Activated CD4-positive, alpha-beta memory T cell treated with anti-CD3 and anti-CD28 coated beads for 36 hours (primary cell): Measurements from ENCODE around the gene SUN5. TPM values are rescaled to one million over a fixed set of nuclear protein-coding genes. Genes with fewer than 3 reads are reported as not detected.

Experiments used
- CTCF ChIA-PET: fragments of 350-600 bp; sonication (Branson Sonifier 250); formaldehyde crosslinking; loops from one replicate; lab custom pipeline; 2021; ENCODE audit warnings: antibody characterized with exemption, inconsistent platforms; lab: Charles Lee
- POLR2A ChIA-PET: fragments of 350-600 bp; sonication (Branson Sonifier 250); formaldehyde crosslinking; loops from one replicate; lab custom pipeline; 2021; ENCODE audit warnings: antibody characterized with exemption; lab: Charles Lee
- DNase-seq: peaks from one replicate; pipeline ENCODE4 v3.0.0-alpha.2; 2020
- H3K27ac Mint-ChIP-seq: one replicate; pipeline ENCODE4 v1.8.0; 2021; ENCODE audit warnings: mixed read lengths
- H3K27me3 Mint-ChIP-seq: one replicate; pipeline ENCODE4 v1.8.0; 2021; ENCODE audit warnings: mixed read lengths
- H3K36me3 Mint-ChIP-seq: one replicate; pipeline ENCODE4 v1.8.0; 2021; ENCODE audit warnings: mixed read lengths
- H3K4me1 Mint-ChIP-seq: one replicate; pipeline ENCODE4 v1.8.0; 2021; ENCODE audit warnings: low read depth, mixed read lengths
- H3K4me3 Mint-ChIP-seq: one replicate; pipeline ENCODE4 v1.8.0; 2021; ENCODE audit warnings: mild to moderate bottlenecking, mixed read lengths
- H3K9me3 Mint-ChIP-seq: one replicate; pipeline ENCODE4 v1.8.0; 2021; ENCODE audit warnings: mixed read lengths
- intact Hi-C: fragments of 100-400 bp; cut with micrococcal nuclease; formaldehyde crosslinking; loops from one replicate; pipeline ENCODE4 v1.15.1; 2023
- total RNA-seq, 2 experiments: library from RNA; stranded (reverse); gene quantifications; one replicate each; pipeline ENCODE4 v1.2.3, GENCODE V29; 2021

Gene SUN5
- total RNA-seq, 2 experiments from 2014 or later, result not detected

DNA sequence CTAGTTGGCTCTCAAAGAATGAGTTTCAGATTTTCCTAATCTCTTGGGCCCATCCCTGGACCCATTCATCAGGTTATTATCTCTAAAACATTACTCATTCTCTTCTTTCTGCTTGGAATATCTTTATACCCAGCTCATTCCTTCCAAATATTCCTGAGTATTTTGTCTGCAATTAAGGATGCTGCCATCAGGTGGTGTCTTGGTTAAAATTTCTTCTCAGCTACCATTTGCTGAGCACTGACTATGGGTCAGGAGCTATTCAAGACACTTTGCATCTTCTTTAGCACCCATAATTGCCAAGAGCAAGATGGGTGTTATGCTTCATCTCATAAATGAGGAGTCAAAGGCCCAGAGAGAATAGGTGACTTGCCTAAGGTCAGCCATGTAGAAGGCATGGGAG is 8.4 kb downstream of the SUN5 start:
- Mint-ChIP-seq H3K4me1 (peaks cover 14% of the 10 kb centered on the region), H3K9me3 (peaks cover 15% of the 10 kb centered on the region), H3K27ac (no peak overlapping the region), H3K4me3 (no peak overlapping the region), H3K27me3 (no peaks in the 10 kb centered on the region), H3K36me3 (peaks cover 5% of the 10 kb centered on the region)
- intact Hi-C loops, result loop anchor here (2.0 kb wide), 1 partner anchor 23 kb away; no protein-coding TSS in a partner anchor
- POLR2A ChIA-PET, result no interaction called here
- no peak for DNase-seq
- CTCF ChIA-PET, result interaction anchor here (1.0 to 3.0 kb wide), 2 partner anchors 9 to 18 kb away, joined by 3 to 11 read pairs; partner anchors contain the start of gene SUN5

DNA sequence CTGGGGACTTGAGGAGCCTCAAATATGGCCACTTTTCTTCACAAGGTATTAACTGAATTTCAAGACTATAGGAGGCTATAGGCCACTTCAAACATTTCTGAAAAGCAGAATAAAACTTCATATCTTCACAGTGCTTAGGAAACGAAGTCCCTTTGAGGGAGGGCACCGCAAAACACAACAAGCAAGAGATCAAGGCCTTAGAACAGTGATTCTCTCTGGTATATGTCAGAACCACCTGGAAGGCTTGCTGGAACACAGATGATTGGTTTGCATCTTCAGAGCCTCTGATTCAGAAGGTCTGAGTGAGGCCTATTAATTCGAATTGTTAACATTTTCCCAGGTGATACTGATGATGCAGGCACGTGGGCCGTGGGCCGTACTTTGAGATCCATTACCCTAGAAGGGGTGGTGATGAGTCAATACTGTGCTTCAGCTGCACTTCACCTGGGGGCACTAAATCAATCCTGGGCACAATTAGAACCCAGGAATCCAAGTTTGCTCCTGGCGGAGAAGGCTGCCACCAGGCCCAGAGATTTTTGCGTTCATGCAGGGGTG is 10.7 kb downstream of the SUN5 start:
- H3K27ac Mint-ChIP-seq, result no peak overlapping the region
- intact Hi-C loops, result loop anchor here (2.0 kb wide), 1 partner anchor 21 kb away; no protein-coding TSS in a partner anchor
- DNase-seq, result no peak
- H3K9me3 Mint-ChIP-seq, result peaks cover 15% of the 10 kb centered on the region
- peaks cover 5% of the 10 kb centered on the region for H3K36me3 Mint-ChIP-seq
- no peak overlapping the region for H3K4me3 Mint-ChIP-seq
- ChIA-PET CTCF (interaction anchor here (1.0 to 3.0 kb wide), 2 partner anchors 11 to 87 kb away, joined by 3 to 11 read pairs; partner anchors contain the start of gene SUN5), POLR2A (no interaction called here)
- H3K27me3 Mint-ChIP-seq, result no peaks in the 10 kb centered on the region
- H3K4me1 Mint-ChIP-seq, result peaks cover 13% of the 10 kb centered on the region

DNA sequence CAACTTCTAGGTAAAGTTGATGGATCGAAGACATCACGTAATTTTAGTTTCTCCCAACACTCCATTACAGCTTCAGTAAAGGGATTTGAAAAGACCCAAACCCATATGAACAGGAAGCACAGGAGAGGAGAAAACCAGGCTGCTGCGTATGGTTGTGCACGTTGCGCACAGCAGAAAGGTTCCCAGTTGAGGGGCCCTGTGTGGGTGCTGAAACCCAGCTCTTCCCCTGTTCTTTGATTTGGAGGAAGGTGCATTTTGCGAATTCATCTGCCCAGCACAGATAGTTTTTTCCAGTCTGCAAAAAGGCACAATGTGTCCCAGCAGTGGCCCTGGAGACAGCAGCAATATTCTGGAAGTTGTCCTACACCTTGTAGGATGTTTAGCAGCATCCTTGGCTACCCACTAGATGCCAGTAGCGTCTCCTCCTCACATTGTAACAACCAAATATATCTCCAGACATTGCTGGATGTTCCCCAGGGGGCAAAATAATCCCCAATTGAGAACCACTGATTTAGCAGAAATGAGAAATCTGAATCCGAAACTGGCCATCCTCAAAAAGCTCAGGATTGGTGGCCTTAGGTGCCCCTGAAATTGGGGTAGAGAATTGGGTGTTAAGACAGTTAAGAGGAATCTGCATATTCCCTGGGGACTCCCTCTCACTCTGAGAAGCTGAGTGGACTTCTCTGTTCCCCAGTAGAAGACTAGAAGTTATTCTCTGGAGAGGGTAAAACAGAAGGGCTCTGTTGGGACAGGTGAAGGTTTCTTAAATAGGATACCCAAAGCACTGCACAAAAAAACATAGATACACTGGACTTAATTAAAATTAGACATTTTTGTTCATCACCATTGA is 12.2 kb downstream of the SUN5 start:
- DNase-seq, result no peak
- no peak overlapping the region for H3K27ac Mint-ChIP-seq
- peaks cover 6% of the 10 kb centered on the region for H3K4me1 Mint-ChIP-seq
- ChIA-PET POLR2A (no interaction called here), CTCF (no interaction called here)
- H3K27me3 Mint-ChIP-seq, result no peaks in the 10 kb centered on the region
- H3K4me3 Mint-ChIP-seq, result no peak overlapping the region
- peaks cover 5% of the 10 kb centered on the region for H3K36me3 Mint-ChIP-seq
- intact Hi-C loops, result no loop called here
- peaks cover 15% of the 10 kb centered on the region for H3K9me3 Mint-ChIP-seq

DNA sequence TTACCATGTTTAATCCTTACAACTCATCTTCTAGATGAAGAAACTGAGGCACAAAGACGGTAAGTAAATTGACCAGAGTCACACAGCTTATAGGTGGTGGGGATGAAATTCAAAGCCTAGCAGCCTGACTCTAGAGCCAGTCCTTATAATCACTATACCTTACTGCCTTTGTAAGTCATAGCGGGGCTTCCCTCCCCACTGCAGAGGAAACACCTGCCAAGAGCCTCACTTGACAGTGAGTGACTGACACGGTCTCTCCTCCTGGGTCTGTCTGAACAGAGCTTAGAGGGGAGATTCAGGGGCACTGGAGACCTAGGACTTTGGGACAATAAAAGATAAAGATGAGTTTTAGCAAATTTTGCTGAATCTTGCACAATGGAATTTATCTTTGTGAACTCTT is 12.8 kb downstream of the SUN5 start:
- POLR2A ChIA-PET, result no interaction called here
- DNase-seq, result no peak
- peaks cover 5% of the 10 kb centered on the region for H3K36me3 Mint-ChIP-seq
- H3K4me1 Mint-ChIP-seq, result peaks cover 6% of the 10 kb centered on the region
- peaks cover 15% of the 10 kb centered on the region for H3K9me3 Mint-ChIP-seq
- CTCF ChIA-PET, result interaction anchor here (1.0 kb wide), 1 partner anchor 42 kb away, joined by 3 read pairs; no protein-coding TSS in a partner anchor
- intact Hi-C loops, result no loop called here
- H3K27me3 Mint-ChIP-seq, result no peaks in the 10 kb centered on the region
- no peak overlapping the region for H3K27ac Mint-ChIP-seq
- no peak overlapping the region for H3K4me3 Mint-ChIP-seq

DNA sequence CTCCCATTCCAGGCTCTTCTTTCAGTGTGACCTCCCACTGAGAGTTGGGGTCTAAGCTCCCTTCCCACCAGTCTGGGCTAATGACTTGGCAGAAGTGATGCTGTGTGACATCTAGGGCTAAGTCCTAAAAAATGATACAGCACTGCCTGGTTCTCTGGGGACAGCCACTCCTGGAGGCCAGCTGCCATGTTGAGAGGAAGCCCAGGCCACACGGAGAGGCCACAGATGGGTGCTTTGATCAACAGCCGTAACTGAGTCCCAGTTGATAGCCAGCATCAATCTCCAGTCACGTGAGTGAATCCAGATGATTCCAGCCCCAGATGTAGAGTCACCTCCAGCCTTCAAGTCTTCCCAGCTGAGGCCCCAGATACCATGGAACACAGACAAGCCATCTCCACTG is 13.8 kb downstream of the SUN5 start:
- H3K4me3 Mint-ChIP-seq, result no peak overlapping the region
- ChIA-PET CTCF (interaction anchor here (1.0 kb wide), 1 partner anchor 41 kb away, joined by 3 read pairs; no protein-coding TSS in a partner anchor), POLR2A (no interaction called here)
- H3K27me3 Mint-ChIP-seq, result no peaks in the 10 kb centered on the region
- H3K36me3 Mint-ChIP-seq, result peaks cover 5% of the 10 kb centered on the region
- peaks cover 6% of the 10 kb centered on the region for H3K4me1 Mint-ChIP-seq
- intact Hi-C loops, result no loop called here
- peaks cover 11% of the 10 kb centered on the region for H3K9me3 Mint-ChIP-seq
- no peak for DNase-seq
- H3K27ac Mint-ChIP-seq, result no peak overlapping the region

DNA sequence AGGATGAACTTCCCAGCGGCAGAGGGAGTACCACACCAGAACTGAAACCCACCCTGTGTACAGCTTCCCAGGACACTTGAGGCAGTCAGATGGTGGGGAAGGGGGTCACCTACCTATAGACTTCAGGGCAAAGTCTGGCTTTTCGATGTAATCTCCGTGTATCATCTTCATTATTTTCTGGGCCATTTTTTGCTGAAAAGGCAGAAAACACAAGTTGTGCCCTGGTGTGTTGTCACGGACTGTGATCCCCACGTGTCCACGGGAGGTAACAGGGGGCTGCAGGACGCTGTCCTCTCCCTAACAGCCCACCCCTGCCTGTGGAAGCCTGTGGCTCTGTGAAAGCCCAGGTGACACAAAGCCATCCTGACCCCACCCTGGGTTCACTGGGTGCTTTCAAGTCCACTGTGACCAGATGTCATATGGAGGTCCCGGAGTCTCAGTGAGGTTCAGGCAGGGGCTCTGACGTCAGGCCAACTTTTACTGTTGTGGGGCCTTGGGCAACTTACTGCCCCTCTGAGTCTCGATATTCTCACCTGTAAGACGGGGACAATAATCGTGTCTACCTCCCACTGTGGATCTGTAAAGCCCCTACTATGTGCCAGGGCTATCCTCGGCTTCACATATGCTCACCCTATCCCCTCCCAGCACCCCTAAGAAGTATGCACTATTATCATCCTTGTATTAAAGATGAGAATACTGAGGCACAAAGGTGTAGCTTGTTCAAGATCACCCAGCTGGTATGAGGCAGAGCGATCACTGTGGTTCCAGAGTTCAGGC is 14.5 kb downstream of the SUN5 start:
- Mint-ChIP-seq H3K27me3 (no peaks in the 10 kb centered on the region), H3K4me1 (peaks cover 6% of the 10 kb centered on the region), H3K36me3 (peaks cover 2% of the 10 kb centered on the region), H3K9me3 (peaks cover 3% of the 10 kb centered on the region), H3K27ac (no peak overlapping the region), H3K4me3 (no peak overlapping the region)
- no peak for DNase-seq
- intact Hi-C loops, result no loop called here
- POLR2A ChIA-PET, result no interaction called here
- CTCF ChIA-PET, result no interaction called here

DNA sequence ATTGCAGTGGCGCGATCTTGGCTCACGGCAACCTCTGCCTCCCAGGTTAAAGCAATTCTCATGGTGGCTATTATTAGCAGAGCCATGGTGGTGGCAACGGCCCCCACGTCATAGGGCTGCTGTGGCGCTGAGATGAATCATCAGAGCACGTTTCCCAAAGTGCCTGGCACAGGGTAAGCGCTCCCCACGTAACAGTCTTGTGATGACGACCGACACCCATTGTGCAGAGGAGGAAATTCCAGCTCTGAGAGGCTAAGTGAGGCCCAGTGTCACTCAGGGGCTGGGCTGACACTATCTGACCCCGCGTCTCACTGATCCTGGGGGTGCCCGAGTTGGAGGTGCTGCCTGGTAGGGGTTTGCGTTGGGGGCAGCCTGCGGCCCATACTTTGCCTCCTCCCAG is 16.2 kb downstream of the SUN5 start:
- no peak overlapping the region for H3K4me3 Mint-ChIP-seq
- no peaks in the 10 kb centered on the region for H3K9me3 Mint-ChIP-seq
- DNase-seq, result no peak
- H3K4me1 Mint-ChIP-seq, result peaks cover 6% of the 10 kb centered on the region
- H3K27ac Mint-ChIP-seq, result no peak overlapping the region
- POLR2A ChIA-PET, result no interaction called here
- H3K27me3 Mint-ChIP-seq, result no peaks in the 10 kb centered on the region
- CTCF ChIA-PET, result no interaction called here
- H3K36me3 Mint-ChIP-seq, result no peaks in the 10 kb centered on the region
- intact Hi-C loops, result no loop called here

DNA sequence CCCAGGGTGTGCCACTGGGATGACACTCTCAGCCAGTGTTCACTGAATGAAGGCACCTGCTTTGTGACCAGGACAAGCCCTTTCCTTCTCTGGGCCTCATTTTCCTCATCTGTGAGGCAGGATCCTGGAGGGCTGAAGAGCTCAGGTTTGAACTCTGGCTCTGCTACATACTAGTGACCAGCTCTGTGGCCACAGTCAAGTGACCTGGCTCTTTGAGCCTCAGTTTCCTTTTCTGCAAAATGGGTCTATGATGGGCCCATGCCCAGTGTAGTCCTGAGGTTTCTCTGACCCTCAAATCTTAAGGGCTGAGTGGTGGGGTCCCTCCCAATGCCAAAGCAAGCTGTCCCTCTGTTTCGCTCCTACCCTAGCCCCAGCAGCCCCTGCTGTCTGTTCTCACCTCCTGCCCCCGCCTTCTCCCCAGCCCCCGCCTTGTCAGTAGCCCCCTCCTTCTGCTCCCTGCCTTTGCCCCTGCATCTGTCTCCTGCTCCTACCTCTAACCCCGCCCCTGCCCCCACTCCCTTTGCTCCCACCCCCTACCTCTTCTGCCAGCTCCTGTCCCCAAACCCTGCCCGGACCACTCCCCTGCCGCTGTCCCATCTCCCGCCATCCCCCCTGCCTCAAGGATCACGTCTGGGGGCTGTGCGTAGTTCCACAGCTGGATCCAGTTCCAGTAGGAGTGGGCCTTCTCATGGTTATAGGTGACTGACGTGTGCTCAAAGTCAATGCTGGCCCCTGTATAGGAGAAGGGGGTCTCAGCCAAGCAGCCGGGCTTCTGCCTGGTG is 17.0 kb downstream of the SUN5 start:
- Mint-ChIP-seq H3K27ac (no peak overlapping the region), H3K27me3 (no peaks in the 10 kb centered on the region), H3K4me3 (no peak overlapping the region), H3K4me1 (peaks cover 6% of the 10 kb centered on the region), H3K9me3 (no peaks in the 10 kb centered on the region), H3K36me3 (no peaks in the 10 kb centered on the region)
- CTCF ChIA-PET, result no interaction called here
- POLR2A ChIA-PET, result no interaction called here
- no peak for DNase-seq
- intact Hi-C loops, result no loop called here

DNA sequence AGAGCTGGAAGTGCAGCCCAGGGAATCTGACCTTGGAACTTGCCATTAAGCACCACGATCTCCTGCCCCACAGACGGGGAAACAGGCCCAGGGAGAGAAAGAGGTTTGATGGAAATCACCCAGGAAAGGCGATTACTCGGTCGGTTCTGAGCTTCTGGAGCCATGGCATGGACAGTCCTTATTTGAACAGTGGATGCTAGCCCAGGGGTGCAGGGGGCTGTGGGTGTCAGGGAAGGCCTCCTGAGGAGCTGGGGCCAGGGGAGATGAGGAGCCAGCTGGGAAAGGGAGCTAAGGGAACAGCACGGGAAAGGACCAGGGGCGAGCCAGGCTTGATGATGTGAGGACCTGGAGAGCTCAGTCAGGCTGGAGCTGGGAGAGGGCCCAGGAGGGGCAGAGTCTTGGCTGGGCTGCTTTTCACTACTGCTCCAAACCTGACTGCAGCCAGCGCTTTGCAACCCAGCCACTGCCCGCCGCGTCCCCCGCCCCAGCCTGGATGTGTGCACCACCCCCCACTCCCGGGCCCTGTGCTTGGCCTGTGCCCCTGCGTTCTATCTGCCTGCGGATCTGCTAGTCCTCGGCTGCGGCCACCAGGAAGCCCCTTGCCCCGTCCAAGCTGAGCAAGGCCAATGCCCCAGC is 17.8 kb downstream of the SUN5 start:
- no peaks in the 10 kb centered on the region for H3K9me3 Mint-ChIP-seq
- no peak overlapping the region for H3K4me3 Mint-ChIP-seq
- ChIA-PET CTCF (interaction anchor here (1.1 kb wide), 2 partner anchors 19 to 41 kb away, joined by 3 read pairs; no protein-coding TSS in a partner anchor), POLR2A (interaction anchor here (1.0 kb wide), 1 partner anchor 15 kb away, joined by 3 read pairs; no protein-coding TSS in a partner anchor)
- peaks cover 8% of the 10 kb centered on the region for H3K4me1 Mint-ChIP-seq
- H3K36me3 Mint-ChIP-seq, result no peaks in the 10 kb centered on the region
- no peak for DNase-seq
- intact Hi-C loops, result no loop called here
- H3K27ac Mint-ChIP-seq, result no peak overlapping the region
- no peaks in the 10 kb centered on the region for H3K27me3 Mint-ChIP-seq

DNA sequence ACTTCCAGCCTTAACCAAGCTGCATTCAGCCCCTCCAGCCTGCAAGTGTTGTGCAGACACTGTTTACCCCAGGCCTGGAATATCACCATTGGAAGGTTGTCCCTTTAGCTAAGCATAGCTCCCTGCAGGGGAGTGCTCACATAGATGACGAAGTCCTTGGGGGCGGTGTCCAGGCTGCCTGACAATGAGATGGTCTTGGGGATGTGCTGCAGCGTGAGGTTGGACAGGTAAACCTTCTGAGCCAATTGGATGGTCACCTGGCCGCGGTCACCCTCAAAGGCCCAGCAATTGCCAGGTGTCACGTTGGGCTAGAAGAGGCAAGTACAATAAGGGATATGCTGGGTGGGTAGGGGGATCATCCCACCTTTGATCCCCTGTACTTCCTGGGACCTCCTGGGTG is 18.6 kb downstream of the SUN5 start:
- Mint-ChIP-seq H3K4me1 (peaks cover 4% of the 10 kb centered on the region), H3K27ac (no peak overlapping the region), H3K9me3 (no peaks in the 10 kb centered on the region), H3K36me3 (no peaks in the 10 kb centered on the region), H3K27me3 (no peaks in the 10 kb centered on the region), H3K4me3 (no peak overlapping the region)
- intact Hi-C loops, result no loop called here
- DNase-seq, result no peak
- POLR2A ChIA-PET, result no interaction called here
- CTCF ChIA-PET, result interaction anchor here (1.1 kb wide), 2 partner anchors 19 to 40 kb away, joined by 3 read pairs; no protein-coding TSS in a partner anchor
